GM12878 (cell line): Measurements from ENCODE around the gene TLR10. TPM values are rescaled to one million over a fixed set of nuclear protein-coding genes. Genes with fewer than 3 reads are reported as not detected.
A peak's percentile ranks its signal among the peaks of the same experiment; 100 is the strongest.

Experiments
- ATAC-seq: fragments of 200-7000 bp; cut with Tn5 transposase; 3 replicates; pipeline ENCODE4 v1.9.1; 2020; ENCODE audit warnings: mild to moderate bottlenecking, moderate library complexity
- BruUV-seq: library from RNA; stranded (reverse); fragments of 400-500 nt; replicated peaks from 2 replicates; lab custom pipeline; 2021; lab: Mats Ljungman, UMichigan
- CTCF ChIA-PET: fragments of 300-600 bp; sonication (Branson Sonifier 250); formaldehyde crosslinking; extraction: SDS; loops from one replicate; lab custom pipeline; 2021; ENCODE audit warnings: inconsistent platforms; lab: Yijun Ruan, JAX
- POLR2A ChIA-PET: fragments of 350-600 bp; formaldehyde crosslinking; extraction: SDS; loops from one replicate; lab custom pipeline; 2021; ENCODE audit warnings: inconsistent platforms; lab: Charles Lee
- RAD21 ChIA-PET: fragments of 300-600 bp; sonication (Branson Sonifier 250); formaldehyde crosslinking; loops from one replicate; lab custom pipeline; 2023; ENCODE audit warnings: antibody characterized with exemption; ENCODE audit not compliant: unreplicated experiment; lab: Charles Lee
- SMC1A ChIA-PET: fragments of 300-600 bp; sonication (Branson Sonifier 250); formaldehyde crosslinking; loops from one replicate; lab custom pipeline; 2023; ENCODE audit not compliant: unreplicated experiment, uncharacterized antibody; lab: Charles Lee
- DNase-seq: peaks from one replicate; pipeline ENCODE4 v3.0.0-alpha.2; 2011; ENCODE audit warnings: low read depth, low spot score
- FAIRE-seq: peaks from 3 replicates; lab custom pipeline; 2011; peaks lifted over from hg19 to GRCh38; lab: Jason Lieb, UNC
- H2AFZ ChIP-seq: 2 replicates; pipeline ENCODE4 v1.6.0; 2011; ENCODE audit warnings: low read depth, low read length, control low read depth; ENCODE audit not compliant: control insufficient read depth
- H3K27ac ChIP-seq: 2 replicates; pipeline ENCODE4 v1.5.1; 2011; ENCODE audit warnings: control low read depth; ENCODE audit not compliant: control insufficient read depth, insufficient read depth
- H3K27me3 ChIP-seq, 2 experiments: replicated peaks in 1 of 2; 2 replicates each; pipeline versions ENCODE4 v1.6.0 to v1.6.1; 2011; ENCODE audit warnings: low read length in 1 of 2; ENCODE audit not compliant: control insufficient read depth in 2 of 2, insufficient read depth in 2 of 2
- H3K36me3 ChIP-seq, 2 experiments: 2 replicates each; pipeline ENCODE4 v1.5.1; 2011; ENCODE audit warnings: low read length in 1 of 2; ENCODE audit not compliant: control insufficient read depth in 2 of 2, insufficient read depth in 2 of 2
- H3K4me1 ChIP-seq: 2 replicates; pipeline ENCODE4 v1.6.1; 2011; ENCODE audit warnings: mild to moderate bottlenecking, low read length, moderate library complexity, mixed read lengths; ENCODE audit not compliant: control insufficient read depth, insufficient read depth
- H3K4me2 ChIP-seq: 2 replicates; pipeline ENCODE4 v1.6.0; 2011; ENCODE audit warnings: control low read depth; ENCODE audit not compliant: control insufficient read depth, insufficient read depth
- H3K4me3 ChIP-seq: fragments of 200-600 bp; sonication (generic); 2 replicates; pipeline ENCODE4 v1.5.1; 2016
- H3K79me2 ChIP-seq: 2 replicates; pipeline ENCODE4 v1.6.0; 2011; ENCODE audit warnings: low read length; ENCODE audit not compliant: control insufficient read depth, insufficient read depth
- H3K9ac ChIP-seq: 2 replicates; pipeline ENCODE4 v1.8.0; 2011; ENCODE audit warnings: low read length, control low read depth, mixed read lengths; ENCODE audit not compliant: control insufficient read depth, insufficient read depth
- H3K9me3 ChIP-seq: replicated peaks from 3 replicates; pipeline ENCODE4 v1.5.1; 2011; ENCODE audit warnings: mild to moderate bottlenecking, low read length; ENCODE audit not compliant: control insufficient read depth, insufficient read depth
- H4K20me1 ChIP-seq: 2 replicates; pipeline ENCODE4 v1.6.0; 2011; ENCODE audit not compliant: control insufficient read depth, insufficient read depth
- BCL3 ChIP-seq: IDR thresholded peaks from 2 replicates; pipeline ENCODE4 v1.6.1; 2011; ENCODE audit warnings: borderline replicate concordance, low read depth, mild to moderate bottlenecking, moderate library complexity, low read length; ENCODE audit not compliant: insufficient read depth, poor library complexity, severe bottlenecking
- CTCF ChIP-seq, 3 experiments: IDR thresholded peaks in 2 of 3; conservative IDR thresholded peaks in 1 of 3; 2 replicates each; pipeline ENCODE4 v1.5.1; 2011; ENCODE audit warnings: low read depth in 3 of 3, low read length in 3 of 3, mild to moderate bottlenecking in 3 of 3, control low read depth in 2 of 3, moderate library complexity in 2 of 3, inconsistent platforms in 1 of 3, mixed read lengths in 1 of 3; ENCODE audit not compliant: control insufficient read depth in 2 of 3, insufficient read depth in 1 of 3; ENCODE audit errors: extremely low read depth in 1 of 3
- EED ChIP-seq: sonication (generic); IDR thresholded peaks from 2 replicates; pipeline ENCODE4 v1.6.1; 2016; ENCODE audit warnings: antibody characterized with exemption, low read depth
- HDGF ChIP-seq: fragments of 450-650 bp; IDR thresholded peaks from 2 replicates; pipeline ENCODE4 v1.6.1; 2016; ENCODE audit warnings: antibody characterized with exemption
- IKZF2 ChIP-seq, 2 experiments: fragments of 450-650 bp; IDR thresholded peaks; 2 replicates each; pipeline ENCODE4 v1.6.1; 2017; ENCODE audit warnings: mild to moderate bottlenecking in 2 of 2, moderate library complexity in 2 of 2
- MLLT1 ChIP-seq: fragments of 450-650 bp; IDR thresholded peaks from 2 replicates; pipeline ENCODE4 v1.6.1; 2016; ENCODE audit warnings: mild to moderate bottlenecking
- ZBTB4 ChIP-seq: fragments of 450-650 bp; formaldehyde crosslinking; IDR thresholded peaks from 2 replicates; pipeline ENCODE4 v1.4.0; 2022; ENCODE audit warnings: mild to moderate bottlenecking, moderate library complexity
- ZNF217 ChIP-seq: fragments of 450-650 bp; IDR thresholded peaks from 2 replicates; pipeline ENCODE4 v1.6.1; 2017; ENCODE audit warnings: antibody characterized with exemption, mild to moderate bottlenecking
- WGBS: methylation state at CpG from one replicate; pipeline ENCODE4 v1.1.6; 2016; ENCODE audit warnings: low lambda C conversion rate; ENCODE audit not compliant: insufficient replicate concordance, insufficient coverage; ENCODE audit errors: missing lambda C conversion rate; 5-methylcytosine and 5-hydroxymethylcytosine counted together
- in situ Hi-C: fragments of 300-500 bp; cut with MboI; formaldehyde crosslinking; loops from 9 replicates; pipeline ENCODE4 v1.14.3; 2018; ENCODE audit warnings: mixed read lengths
- intact Hi-C: fragments of 100-400 bp; cut with micrococcal nuclease; formaldehyde crosslinking; loops from one replicate; pipeline ENCODE4 v1.14.2; 2022; ENCODE audit not compliant: unreplicated experiment
- polyA plus RNA-seq, 11 experiments: library from polyadenylated mRNA; depleted of rRNA in 4 of 11; unstranded in 6 of 11; stranded (reverse) in 5 of 11; fragments of >200 nt; fragmentation: Nextera tagmentation in 4 of 11; fragmentation: Illumina TruSeq in 1 of 11; extraction: Ambion mirVana in 4 of 11; extraction: Trizol in 1 of 11; gene quantifications; 1 replicate in 1 of 11; 2 replicates in 10 of 11; pipeline versions ENCODE4 v1.2.1 to v1.2.3, GENCODE V29; 2011 to 2016; ENCODE audit warnings: inconsistent platforms in 2 of 11, missing spikeins in 2 of 11, low read depth in 1 of 11
- total RNA-seq, 4 experiments: library from RNA; depleted of rRNA in 3 of 4; stranded (reverse); fragments of >200 nt in 3 of 4; fragmentation: Illumina TruSeq in 1 of 4; extraction: Trizol in 1 of 4; gene quantifications; 2 replicates each; pipeline versions ENCODE4 v1.2.1 to v1.2.3, GENCODE V29; 2013 to 2021

Gene TLR10
- total and polyA plus RNA-seq, 10 of the 15 experiments (the other 5 are each of a cell fraction or from before 2014, with no cell fraction given) = 31.5 to 149 (median 64.9) TPM

DNA sequence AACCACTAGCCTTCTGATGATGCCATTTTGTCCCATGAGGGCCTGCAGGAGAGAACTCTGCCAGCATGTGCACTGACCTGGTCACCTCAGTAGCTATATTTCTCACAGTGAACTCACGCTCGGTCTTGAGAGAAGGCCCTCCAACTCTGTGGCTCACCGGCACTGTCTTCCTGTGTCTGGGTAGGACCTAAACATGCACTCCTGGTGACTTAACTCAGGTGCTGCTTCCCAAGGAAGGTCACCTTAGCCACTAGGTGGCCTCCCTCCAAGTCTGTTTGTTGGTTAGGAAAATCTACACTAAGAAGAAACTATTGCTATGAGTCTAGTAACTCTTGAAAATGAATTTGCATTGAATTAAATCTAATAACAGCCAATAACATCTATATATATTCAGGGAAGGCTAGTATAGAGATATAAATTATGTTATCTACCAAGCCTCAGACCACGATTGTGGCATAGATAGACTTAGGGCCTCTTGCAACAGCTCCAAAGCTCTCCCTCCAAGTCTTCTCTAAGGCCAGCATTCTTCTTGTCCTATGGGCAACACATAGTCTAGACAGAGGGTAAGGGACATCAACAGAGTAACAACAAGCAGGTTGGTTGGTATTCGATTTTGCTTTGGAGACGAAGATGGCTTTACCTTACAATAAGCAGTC is 24.7 kb downstream of the TLR10 start (continued):
- TF ChIP-seq EED = no peak
- no peak for TF ChIP-seq ZBTB4 (CRISPR knock-in tag)
- TF ChIP-seq CTCF (IDR thresholded peaks at IDR 0.05 in 2 of 3, conservative IDR thresholded peaks at IDR 0.05 in 1 of 3; ENCODE audit: control insufficient read depth in 2 of 3, extremely low read depth in 1 of 3, insufficient read depth in 1 of 3, low read depth in 3 of 3, low read length in 3 of 3) = peak; percentile 35 to 48 (median 39); a peak in 5 of 6 replicates

- Histone ChIP-seq H3K27me3 (no peaks in the 10 kb centered on the region), H3K36me3 (no peaks in the 10 kb centered on the region), H3K79me2 (no peaks in the 10 kb centered on the region; the same call in 1 of the 2 replicates), H3K4me2 (no peak overlapping the region; the same call in 1 of the 2 replicates), H3K4me3 (no peak overlapping the region), H3K27ac (no peak overlapping the region), H3K9ac (no peak overlapping the region), H3K9me3 (no peaks in the 10 kb centered on the region; the same call in 2 of the 3 replicates), H4K20me1 (no peaks in the 10 kb centered on the region), H3K4me1 (peaks cover 26% of the 10 kb centered on the region), H2AFZ (no peak overlapping the region)
- ChIA-PET RAD21 (no interaction called here), CTCF (no interaction called here), SMC1A (no interaction called here), POLR2A (no interaction called here)
- no TSS peak for BruUV-seq
- DNase-seq = no peak
- intact Hi-C loops = no loop called here
- in situ Hi-C loops = loop anchor here (25.0 kb wide), 1 partner anchor 284 kb away; the partner anchor contains the start of gene TMEM156
- no peak for FAIRE-seq
- WGBS = 80% methylated on average over 19 of the region's 19 CpGs
- peak; percentile 30 for ATAC-seq
- TF ChIP-seq ZNF217 (peak; percentile 48; the same call in 1 of the 2 replicates), HDGF (0 out of 2 replicates have a peak, but pooled peaks have one; percentile 53), IKZF2 (IDR thresholded peaks at IDR 0.05) (peak in 1 of 2 experiments; percentile 33; a peak in 2 of 4 replicates), BCL3 (no peak), MLLT1 (peak; percentile 77)
Observed at GRCh38 chr4:38752941-38753806, 29.6 kb downstream of the TLR10 start.
